ENCODE results near the gene TXNDC12. TPM values are rescaled to one million over a fixed set of nuclear protein-coding genes. Genes with fewer than 3 reads are reported as not detected.
"Not testable (repeated sequence)": the region's sequence is repeated elsewhere in the genome, so short reads cannot be mapped to it uniquely, and the experiment has no call there.

The TXNDC12 gene
- total and polyA plus RNA-seq, 9 of the 15 experiments (the other 6 are each of a cell fraction or from before 2014, with no cell fraction given): 17.0 to 60.8 (median 37.8) TPM

DNA sequence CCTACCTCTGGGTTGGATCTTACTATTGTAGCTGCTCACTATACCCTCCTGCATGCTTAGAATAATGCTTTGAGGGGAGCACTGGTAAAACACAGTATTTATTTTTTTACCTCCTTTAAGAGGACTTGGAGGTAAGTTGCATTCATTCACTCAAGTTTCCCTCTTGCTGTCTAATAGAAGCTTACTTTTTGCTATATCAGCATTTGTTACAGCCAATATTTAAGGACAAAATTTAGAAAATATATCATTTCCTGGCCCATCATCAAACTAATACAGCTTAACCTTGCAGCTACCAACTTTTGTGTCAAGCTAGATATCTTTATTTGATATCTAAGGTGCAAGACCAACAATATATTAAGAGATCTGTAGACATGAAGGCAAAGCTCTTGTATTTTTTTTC, 32.9 kb upstream of the TXNDC12 start:
- H3K4me1 ChIP-seq (replicated peaks in 1 of 2; ENCODE audit: control insufficient read depth in 2 of 2, insufficient read depth in 2 of 2, low read length in 2 of 2); H3K27ac ChIP-seq (ENCODE audit: extremely low read depth, low read depth, low read length); H3K9me3 ChIP-seq (replicated peaks; ENCODE audit: control insufficient read depth, insufficient read depth, low read depth, low read length); in situ Hi-C loops (cut with MboI); H3K4me2 ChIP-seq (ENCODE audit: insufficient read depth, low read length); DNase-seq (ENCODE audit: extremely low read depth in 1 of 4, low spot score in 3 of 4); H2AFZ ChIP-seq (ENCODE audit: low read depth, low read length); H3K4me3 ChIP-seq; FAIRE-seq; H3K9ac ChIP-seq (ENCODE audit: insufficient read depth in 1 of 2, low read depth in 2 of 2, low read length in 2 of 2); BruUV-seq (replicated peaks); H4K20me1 ChIP-seq (replicated peaks; ENCODE audit: control insufficient read depth, insufficient read depth, low read length); H3K79me2 ChIP-seq (ENCODE audit: control insufficient read depth, insufficient read depth, low read length); H3K27me3 ChIP-seq (ENCODE audit: control insufficient read depth in 2 of 2, insufficient read depth in 2 of 2, low read length in 2 of 2); H3K9me1 ChIP-seq (ENCODE audit: control insufficient read depth, insufficient read depth, low read length); CTCF ChIA-PET (ENCODE audit: low intra/inter-chr PET ratio); intact Hi-C loops (cut with micrococcal nuclease); ATAC-seq: not testable (repeated sequence)
- POLR2A ChIA-PET: interaction anchor here (0.9 to 1.8 kb wide), 3 partner anchors 10 to 18 kb away, joined by 3 to 8 read pairs (median 3); no protein-coding TSS in a partner anchor
- TF ChIP-seq MAFG (tag; conservative IDR thresholded peaks at IDR 0.05): peak; percentile 79
- TF ChIP-seq ZNF316 (IDR thresholded peaks at IDR 0.05): peak; percentile 90
- peak; percentile 86 for TF ChIP-seq MAFF (IDR thresholded peaks at IDR 0.05; ENCODE audit: low read length)
- peak; percentile 82 for TF ChIP-seq MAFK (IDR thresholded peaks at IDR 0.05; ENCODE audit: low read length)
- TF ChIP-seq C11orf30 (IDR thresholded peaks at IDR 0.05; ENCODE audit: low read depth): peak; percentile 81
- H3K36me3 ChIP-seq (ENCODE audit: control insufficient read depth, insufficient read depth, low read length): peaks cover 67% of the 10 kb centered on the region

DNA sequence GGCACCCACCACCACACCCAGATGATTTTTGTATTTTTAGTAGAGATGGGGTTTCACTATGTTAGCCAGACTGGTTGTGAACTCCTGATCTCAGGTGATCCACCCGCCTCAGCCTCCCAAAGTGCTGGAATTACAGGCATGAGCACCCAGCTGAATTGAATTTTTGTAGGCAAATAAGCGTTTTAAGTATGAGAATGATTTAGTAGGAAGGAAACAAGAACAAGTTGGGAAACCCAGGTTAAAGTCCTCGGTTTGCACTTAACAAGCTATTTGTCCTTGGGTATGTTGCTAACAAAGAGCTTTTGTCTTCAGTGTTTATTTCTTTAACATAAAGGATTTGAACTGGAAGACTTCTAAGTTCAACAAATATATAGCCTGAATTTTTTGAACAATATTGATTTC, 25.0 kb upstream of the TXNDC12 start:
- peaks cover 54% of the 10 kb centered on the region for H3K36me3 ChIP-seq (ENCODE audit: control insufficient read depth, insufficient read depth, low read length)
- ChIA-PET CTCF (ENCODE audit: low intra/inter-chr PET ratio) (no interaction called here), POLR2A (interaction anchor here (1.3 to 1.5 kb wide), 3 partner anchors 12 to 21 kb away, joined by 3 read pairs; no protein-coding TSS in a partner anchor)
- no TSS peak for BruUV-seq (replicated peaks)
- intact Hi-C loops (cut with micrococcal nuclease) (no loop called here), in situ Hi-C loops (cut with MboI) (no loop called here)
- no peak overlapping the region for H3K4me2 ChIP-seq (ENCODE audit: insufficient read depth, low read length)
- H3K4me1 ChIP-seq (replicated peaks in 1 of 2; ENCODE audit: control insufficient read depth in 2 of 2, insufficient read depth in 2 of 2, low read length in 2 of 2): peaks cover 2 to 10% of the 10 kb centered on the region in 2 experiments; a peak in 4 of 5 replicates
- no peak overlapping the region for H2AFZ ChIP-seq (ENCODE audit: low read depth, low read length)
- DNase-seq (ENCODE audit: extremely low read depth in 1 of 4, low spot score in 3 of 4) (no peak), ATAC-seq (no peak), FAIRE-seq (no peak)
- H3K4me3 ChIP-seq: no peak overlapping the region
- H3K9me1 ChIP-seq (ENCODE audit: control insufficient read depth, insufficient read depth, low read length): peaks cover 2% of the 10 kb centered on the region
- peaks cover 44% of the 10 kb centered on the region for H3K79me2 ChIP-seq (ENCODE audit: control insufficient read depth, insufficient read depth, low read length)
- H3K9me3 ChIP-seq (replicated peaks; ENCODE audit: control insufficient read depth, insufficient read depth, low read depth, low read length): no peaks in the 10 kb centered on the region
- H3K27ac ChIP-seq (ENCODE audit: extremely low read depth, low read depth, low read length): no peak overlapping the region
- H3K27me3 ChIP-seq (ENCODE audit: control insufficient read depth in 2 of 2, insufficient read depth in 2 of 2, low read length in 2 of 2): no peaks in the 10 kb centered on the region
- H4K20me1 ChIP-seq (replicated peaks; ENCODE audit: control insufficient read depth, insufficient read depth, low read length): no peaks in the 10 kb centered on the region
- no peak overlapping the region for H3K9ac ChIP-seq (ENCODE audit: insufficient read depth in 1 of 2, low read depth in 2 of 2, low read length in 2 of 2)
- 89% methylated on average over 3 of the region's 3 CpGs for WGBS (ENCODE audit: insufficient coverage, low coverage, missing lambda C conversion rate)
- TF ChIP-seq, protein P1, sequence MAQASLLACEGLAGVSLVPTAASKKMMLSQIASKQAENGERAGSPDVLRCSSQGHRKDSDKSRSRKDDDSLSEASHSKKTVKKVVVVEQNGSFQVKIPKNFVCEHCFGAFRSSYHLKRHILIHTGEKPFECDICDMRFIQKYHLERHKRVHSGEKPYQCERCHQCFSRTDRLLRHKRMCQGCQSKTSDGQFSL (CRISPR knock-in tag; IDR thresholded peaks at IDR 0.05): no peak
- TF ChIP-seq, protein P1 (tag; IDR thresholded peaks at IDR 0.05): no peak
- TF ChIP-seq SRF (CRISPR knock-in tag; IDR thresholded peaks at IDR 0.05) (no peak), ZNF134 (CRISPR knock-in tag; conservative IDR thresholded peaks at IDR 0.05) (no peak), NFE2L1 (tag; IDR thresholded peaks at IDR 0.05; ENCODE audit: borderline replicate concordance, low read depth) (no peak), OTX1 (CRISPR knock-in tag; IDR thresholded peaks at IDR 0.05) (no peak), MCM5 (IDR thresholded peaks at IDR 0.05; ENCODE audit: low read depth) (no peak), ZFX (CRISPR knock-in tag; IDR thresholded peaks at IDR 0.05) (no peak), ZNF695 (CRISPR knock-in tag; IDR thresholded peaks at IDR 0.05) (no peak), PYGO2 (tag; IDR thresholded peaks at IDR 0.05) (no peak), THRAP3 (IDR thresholded peaks at IDR 0.05; ENCODE audit: borderline replicate concordance) (no peak), CAMTA2 (CRISPR knock-in tag; conservative IDR thresholded peaks at IDR 0.05) (no peak), HIVEP1 (CRISPR knock-in tag; IDR thresholded peaks at IDR 0.05) (no peak)
- TF ChIP-seq, protein P2, sequence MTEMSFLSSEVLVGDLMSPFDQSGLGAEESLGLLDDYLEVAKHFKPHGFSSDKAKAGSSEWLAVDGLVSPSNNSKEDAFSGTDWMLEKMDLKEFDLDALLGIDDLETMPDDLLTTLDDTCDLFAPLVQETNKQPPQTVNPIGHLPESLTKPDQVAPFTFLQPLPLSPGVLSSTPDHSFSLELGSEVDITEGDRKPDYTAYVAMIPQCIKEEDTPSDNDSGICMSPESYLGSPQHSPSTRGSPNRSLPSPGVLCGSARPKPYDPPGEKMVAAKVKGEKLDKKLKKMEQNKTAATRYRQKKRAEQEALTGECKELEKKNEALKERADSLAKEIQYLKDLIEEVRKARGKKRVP (CRISPR knock-in tag; IDR thresholded peaks at IDR 0.05): no peak
